BJ (cell line): Measurements from ENCODE around the gene TIPIN. TPM values are rescaled to one million over a fixed set of nuclear protein-coding genes. Genes with fewer than 3 reads are reported as not detected.

Experiments
- CTCF ChIA-PET: fragments of 350-600 bp; formaldehyde crosslinking; extraction: SDS; loops from one replicate; lab custom pipeline; 2021; ENCODE audit warnings: antibody characterized with exemption, inconsistent platforms; lab: Yijun Ruan, JAX
- POLR2A ChIA-PET: fragments of 300-600 bp; sonication (Branson Sonifier 250); formaldehyde crosslinking; extraction: SDS; loops from one replicate; lab custom pipeline; 2021; ENCODE audit warnings: antibody characterized with exemption; lab: Charles Lee
- DNase-seq: peaks from one replicate; pipeline ENCODE4 v3.0.0-alpha.2; 2011; ENCODE audit warnings: low read depth
- H3K27me3 ChIP-seq: 2 replicates; pipeline ENCODE4 v1.6.0; 2011; ENCODE audit warnings: low read length; ENCODE audit not compliant: control insufficient read depth, insufficient read depth
- H3K36me3 ChIP-seq: 2 replicates; pipeline ENCODE4 v1.5.1; 2011; ENCODE audit warnings: low read length; ENCODE audit not compliant: control insufficient read depth, insufficient read depth
- H3K4me3 ChIP-seq: 2 replicates; pipeline ENCODE4 v1.5.1; 2011; ENCODE audit warnings: low read depth, mild to moderate bottlenecking, control low read depth, low read length
- CTCF ChIP-seq: IDR thresholded peaks from 2 replicates; pipeline ENCODE4 v1.5.1; 2011; ENCODE audit warnings: low read depth, mild to moderate bottlenecking, control low read depth, inconsistent platforms, low read length, moderate library complexity; ENCODE audit not compliant: insufficient read depth
- polyA plus RNA-seq: library from polyadenylated mRNA; depleted of rRNA; stranded (reverse); fragments of >200 nt; gene quantifications from 2 replicates; pipeline ENCODE4 v1.2.3, GENCODE V29; 2011

Gene TIPIN
- polyA plus RNA-seq, 1 experiment, result 3.0 TPM

GRCh38 chr15:66328771-66329170, 27.7 kb downstream of the TIPIN start:
- ChIA-PET POLR2A (no interaction called here), CTCF (no interaction called here)
- no peak for DNase-seq
- Histone ChIP-seq H3K27me3 (no peaks in the 10 kb centered on the region), H3K4me3 (no peak overlapping the region), H3K36me3 (peaks cover 6% of the 10 kb centered on the region)
- TF ChIP-seq CTCF, result no peak

GRCh38 chr15:66327736-66328135, 28.7 kb downstream of the TIPIN start:
- no peaks in the 10 kb centered on the region for H3K27me3 ChIP-seq
- ChIA-PET CTCF (no interaction called here), POLR2A (no interaction called here)
- peaks cover 10% of the 10 kb centered on the region for H3K36me3 ChIP-seq
- TF ChIP-seq CTCF, result no peak
- no peak for DNase-seq
- no peak overlapping the region for H3K4me3 ChIP-seq

- TF ChIP-seq CTCF, result no peak
- Histone ChIP-seq H3K4me3 (no peak overlapping the region), H3K36me3 (peaks cover 10% of the 10 kb centered on the region), H3K27me3 (no peaks in the 10 kb centered on the region)
- DNase-seq, result no peak
- CTCF ChIA-PET, result interaction anchor here (1.6 kb wide), 1 partner anchor 9 kb away, joined by 5 read pairs; no protein-coding TSS in a partner anchor
- POLR2A ChIA-PET, result no interaction called here
These were observed 30.4 kb downstream of the TIPIN start for GRCh38 chr15:66326051-66326450.

GRCh38 chr15:66323312-66323928, 33.1 kb downstream of the TIPIN start:
- no peak for TF ChIP-seq CTCF
- POLR2A ChIA-PET, result no interaction called here
- Histone ChIP-seq H3K36me3 (peaks cover 8% of the 10 kb centered on the region), H3K27me3 (no peaks in the 10 kb centered on the region), H3K4me3 (no peak overlapping the region)
- no peak for DNase-seq
- CTCF ChIA-PET, result interaction anchor here (0.6 to 0.8 kb wide), 2 partner anchors 72 to 174 kb away, joined by 3 read pairs; partner anchors contain the start of gene SNAPC5

- Histone ChIP-seq H3K27me3 (no peaks in the 10 kb centered on the region), H3K4me3 (no peak overlapping the region), H3K36me3 (peaks cover 7% of the 10 kb centered on the region)
- CTCF ChIA-PET, result interaction anchor here (1.8 kb wide), 1 partner anchor 10 kb away, joined by 3 read pairs; no protein-coding TSS in a partner anchor
- DNase-seq, result no peak
- TF ChIP-seq CTCF, result no peak
- POLR2A ChIA-PET, result no interaction called here
These were observed 44.3 kb downstream of the TIPIN start for GRCh38 chr15:66312144-66312543.
